CD14-positive monocyte (primary cell): ENCODE data around the gene DYRK1B. TPM values are rescaled to one million over a fixed set of nuclear protein-coding genes. Genes with fewer than 3 reads are reported as not detected.

Experiments
- DNase-seq, 3 donors: peaks; one replicate each; pipeline ENCODE4 v3.0.0-alpha.2; 2011 to 2022
- H2AFZ ChIP-seq: 2 replicates; pipeline ENCODE4 v1.6.0; 2012; ENCODE audit warnings: mild to moderate bottlenecking, low read depth, low read length, inconsistent platforms; ENCODE audit not compliant: insufficient read depth, poor library complexity, severe bottlenecking
- H3K27ac ChIP-seq, 2 donors: 1 replicate in 1 of 2; 2 replicates in 1 of 2; pipeline ENCODE4 v1.5.1; 2012 to 2013; ENCODE audit warnings: low read length in 2 of 2, control low read depth in 1 of 2, inconsistent platforms in 1 of 2, low read depth in 1 of 2, mild to moderate bottlenecking in 1 of 2
- H3K27me3 ChIP-seq, 2 donors: one replicate each; pipeline versions ENCODE4 v1.6.0 to v1.6.1; 2011 to 2013; ENCODE audit warnings: low read length in 2 of 2; ENCODE audit not compliant: control insufficient read depth in 2 of 2, insufficient read depth in 2 of 2
- H3K36me3 ChIP-seq, 2 donors: replicated peaks in 1 of 2; 1 replicate in 1 of 2; 2 replicates in 1 of 2; pipeline versions ENCODE4 v1.5.1 to v1.6.1; 2012 to 2013; ENCODE audit warnings: low read length in 2 of 2, control low read depth in 1 of 2, inconsistent platforms in 1 of 2, mild to moderate bottlenecking in 1 of 2; ENCODE audit not compliant: insufficient read depth in 2 of 2, control insufficient read depth in 1 of 2
- H3K4me1 ChIP-seq, 2 donors: 1 replicate in 1 of 2; 2 replicates in 1 of 2; pipeline versions ENCODE4 v1.5.1 to v1.6.1; 2012 to 2013; ENCODE audit warnings: low read length in 2 of 2, control low read depth in 1 of 2, inconsistent platforms in 1 of 2, mild to moderate bottlenecking in 1 of 2, moderate library complexity in 1 of 2; ENCODE audit not compliant: insufficient read depth in 2 of 2, control insufficient read depth in 1 of 2
- H3K4me2 ChIP-seq: replicated peaks from 2 replicates; pipeline ENCODE3; 2012; ENCODE audit warnings: low read length, moderate library complexity, mild to moderate bottlenecking; ENCODE audit not compliant: poor library complexity, severe bottlenecking; ENCODE audit errors: extremely low read depth
- H3K4me3 ChIP-seq, 3 experiments: fragments of 200-600 bp in 1 of 3; sonication (generic) in 1 of 3; replicated peaks in 1 of 3; 1 replicate in 2 of 3; 2 replicates in 1 of 3; pipeline ENCODE4 v1.5.1; 2011 to 2013; ENCODE audit warnings: low read length in 3 of 3, mild to moderate bottlenecking in 3 of 3, control low read depth in 2 of 3, low read depth in 2 of 3, inconsistent platforms in 1 of 3, moderate library complexity in 1 of 3
- H3K79me2 ChIP-seq: 2 replicates; pipeline ENCODE4 v1.6.0; 2012; ENCODE audit warnings: mild to moderate bottlenecking, control low read depth, inconsistent platforms, low read length, moderate library complexity; ENCODE audit not compliant: insufficient read depth
- H3K9ac ChIP-seq: 2 replicates; pipeline ENCODE4 v1.6.0; 2017; ENCODE audit warnings: low read length, mild to moderate bottlenecking; ENCODE audit not compliant: insufficient read depth, poor library complexity, severe bottlenecking
- H3K9me3 ChIP-seq, 2 donors: replicated peaks in 1 of 2; 1 replicate in 1 of 2; 2 replicates in 1 of 2; pipeline versions ENCODE4 v1.5.1 to v1.6.1; 2012 to 2013; ENCODE audit warnings: low read length in 2 of 2, control low read depth in 1 of 2; ENCODE audit not compliant: control insufficient read depth in 1 of 2, insufficient read depth in 1 of 2
- H4K20me1 ChIP-seq: 2 replicates; pipeline ENCODE4 v1.6.0; 2012; ENCODE audit warnings: mild to moderate bottlenecking, low read length, control low read depth, moderate library complexity; ENCODE audit not compliant: insufficient read depth
- H3K27ac Mint-ChIP-seq, 7 donors: one replicate each; pipeline ENCODE4 v1.8.0; 2020; ENCODE audit warnings: mild to moderate bottlenecking in 7 of 7, mixed read lengths in 7 of 7, moderate library complexity in 6 of 7, inconsistent platforms in 2 of 7
- H3K27me3 Mint-ChIP-seq, 3 donors: one replicate each; pipeline ENCODE4 v1.8.0; 2021 to 2022; ENCODE audit warnings: low read depth in 3 of 3, mild to moderate bottlenecking in 3 of 3, mixed read lengths in 3 of 3, moderate library complexity in 3 of 3, inconsistent platforms in 1 of 3
- H3K36me3 Mint-ChIP-seq, 2 donors: one replicate each; pipeline ENCODE4 v1.8.0; 2020; ENCODE audit warnings: mixed read lengths in 2 of 2, inconsistent platforms in 1 of 2, mild to moderate bottlenecking in 1 of 2
- H3K4me1 Mint-ChIP-seq: one replicate; pipeline ENCODE4 v1.8.0; 2020; ENCODE audit warnings: mild to moderate bottlenecking, mixed read lengths
- H3K4me3 Mint-ChIP-seq, 2 donors: one replicate each; pipeline ENCODE4 v1.8.0; 2020; ENCODE audit warnings: mild to moderate bottlenecking in 2 of 2, mixed read lengths in 2 of 2, moderate library complexity in 1 of 2
- H3K9me3 Mint-ChIP-seq, 7 donors: one replicate each; pipeline ENCODE4 v1.8.0; 2020 to 2022; ENCODE audit warnings: mixed read lengths in 7 of 7, mild to moderate bottlenecking in 6 of 7, moderate library complexity in 6 of 7, inconsistent platforms in 2 of 7
- CTCF ChIP-seq: fragments of 200-600 bp; IDR thresholded peaks from one replicate; pipeline ENCODE4 v1.8.0; 2022; ENCODE audit warnings: antibody characterized with exemption, mild to moderate bottlenecking
- WGBS: methylation state at CpG from one replicate; pipeline ENCODE4 v1.1.5; 2013; ENCODE audit warnings: missing lambda C conversion rate; ENCODE audit not compliant: insufficient coverage; 5-methylcytosine and 5-hydroxymethylcytosine counted together
- intact Hi-C, 2 donors: fragments of 100-400 bp; cut with micrococcal nuclease; formaldehyde crosslinking; loops; one replicate each; pipeline versions ENCODE4 v1.15.0 to v1.15.1; 2023
- polyA plus RNA-seq, 3 donors: library from polyadenylated mRNA; depleted of rRNA in 1 of 3; unstranded in 2 of 3; stranded (reverse) in 1 of 3; fragments of 300-500 nt in 2 of 3; fragments of >200 nt in 1 of 3; fragmentation: Illumina TruSeq in 2 of 3; gene quantifications; 1 replicate in 2 of 3; 2 replicates in 1 of 3; pipeline ENCODE4 v1.2.3, GENCODE V29; 2012 to 2021

DYRK1B gene
- polyA plus RNA-seq, 3 donors: 4.2 to 13.6 (median 6.5) TPM

DNA sequence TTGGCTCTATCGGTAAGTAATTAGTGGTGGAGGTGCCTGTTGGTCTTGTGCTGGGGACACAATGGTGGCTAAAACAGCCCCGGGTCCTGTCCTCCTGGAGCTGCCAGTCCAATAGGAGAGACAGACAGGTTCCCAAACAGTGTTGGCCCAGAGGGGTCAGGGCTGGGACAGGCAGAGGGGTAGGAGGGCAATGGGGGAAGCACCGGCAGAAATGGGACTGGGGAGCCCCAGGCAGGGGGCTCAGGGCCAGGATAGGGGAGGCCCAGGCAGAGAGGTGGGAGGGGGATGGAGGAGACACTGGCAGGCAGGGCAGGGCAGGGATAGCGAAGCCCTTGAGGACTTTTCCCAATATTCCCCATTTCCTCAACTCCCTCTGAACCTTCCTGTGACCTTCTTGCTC lies 14.4 kb upstream of the DYRK1B start:
- H3K4me3 Mint-ChIP-seq: no peak overlapping the region

DNA sequence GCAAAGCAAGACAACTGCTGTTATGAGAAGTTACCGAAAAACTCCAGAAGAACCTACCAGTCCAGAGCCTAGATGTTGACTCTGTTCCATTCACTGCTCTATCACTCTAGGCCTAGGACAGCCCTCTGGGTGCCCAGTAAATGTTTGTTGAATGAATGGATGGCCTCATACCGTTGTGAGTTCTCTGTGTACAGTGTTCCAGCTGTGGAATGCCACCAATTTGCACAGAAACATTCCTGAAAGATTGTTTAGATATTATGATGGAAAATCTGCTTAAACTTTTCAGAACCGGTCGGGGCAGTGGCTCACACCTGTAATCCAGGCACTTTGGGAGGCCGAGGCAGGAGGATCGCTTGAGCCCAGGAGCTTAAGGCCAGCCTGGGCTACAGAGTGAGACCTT lies 13.6 kb upstream of the DYRK1B start:
- H3K27me3 ChIP-seq: no peaks in the 10 kb centered on the region
- peaks cover 11% of the 10 kb centered on the region for H4K20me1 ChIP-seq
- WGBS: 97% methylated on average over 5 of the region's 6 CpGs
- TF ChIP-seq CTCF: no peak
- H3K9ac ChIP-seq: no peak overlapping the region
- H3K79me2 ChIP-seq: peaks cover 36% of the 10 kb centered on the region
- Mint-ChIP-seq H3K4me1 (peaks cover 41% of the 10 kb centered on the region), H3K27ac (no peak overlapping the region), H3K36me3 (no peaks in the 10 kb centered on the region), H3K4me3 (no peak overlapping the region), H3K9me3 (peaks cover 0 to 1% (median 0%) of the 10 kb centered on the region in 7 donors), H3K27me3 (peaks cover 0 to 1% (median under 1%) of the 10 kb centered on the region in 3 donors)
- no peak overlapping the region for H3K4me2 ChIP-seq
- no peaks in the 10 kb centered on the region for H3K9me3 ChIP-seq
- intact Hi-C loops: no loop called here
- peaks cover 28 to 39% of the 10 kb centered on the region in 2 donors for H3K4me1 ChIP-seq
- no peak overlapping the region for H3K4me3 ChIP-seq
- H3K36me3 ChIP-seq: no peaks in the 10 kb centered on the region
- DNase-seq: no peak
- H3K27ac ChIP-seq: no peak overlapping the region
- peak overlapping the region; percentile 93 for H2AFZ ChIP-seq

More for the DNA sequence above, 14.4 kb upstream of the DYRK1B start:
- no peak overlapping the region for H3K4me3 ChIP-seq
- H3K27me3 Mint-ChIP-seq: peaks cover 0 to 3% (median 1%) of the 10 kb centered on the region in 3 donors
- no peaks in the 10 kb centered on the region for H3K36me3 Mint-ChIP-seq
- peaks cover 28 to 39% of the 10 kb centered on the region in 2 donors for H3K4me1 ChIP-seq
- DNase-seq: no peak
- peak overlapping the region in 1 of 7 donors; percentile 9 for H3K27ac Mint-ChIP-seq
- H4K20me1 ChIP-seq: peaks cover 3% of the 10 kb centered on the region
- H3K27me3 ChIP-seq: no peaks in the 10 kb centered on the region
- no peaks in the 10 kb centered on the region for H3K36me3 ChIP-seq
- peaks cover 34% of the 10 kb centered on the region for H3K4me1 Mint-ChIP-seq
- WGBS: 94% methylated on average over 3 of the region's 4 CpGs
- no peak overlapping the region for H3K9ac ChIP-seq
- no peak overlapping the region for H3K4me2 ChIP-seq
- H3K9me3 Mint-ChIP-seq: peaks cover 0 to 1% (median 0%) of the 10 kb centered on the region in 7 donors
- no peak overlapping the region for H3K27ac ChIP-seq
- no peak for TF ChIP-seq CTCF
- no peaks in the 10 kb centered on the region for H3K9me3 ChIP-seq
- intact Hi-C loops: no loop called here
- H3K79me2 ChIP-seq: peaks cover 27% of the 10 kb centered on the region
- H2AFZ ChIP-seq: peak overlapping the region; percentile 29
